Measurements from ENCODE around the gene MEF2B.

The MEF2B gene

GRCh38 chr19:19145684-19146608, 24.1 kb downstream of the MEF2B start:
- TF ChIP-seq CTCF (IDR thresholded peaks at IDR 0.05; ENCODE audit: insufficient read depth, low read depth, low read length, missing control alignments) = peak; percentile 89
- peak; percentile 58 for DNase-seq (ENCODE audit: low read depth)
- no peak overlapping the region for H3K4me3 ChIP-seq (ENCODE audit: low read length)

GRCh38 chr19:19145281-19145680, 24.8 kb downstream of the MEF2B start:
- TF ChIP-seq CTCF (IDR thresholded peaks at IDR 0.05; ENCODE audit: insufficient read depth, low read depth, low read length, missing control alignments) = no peak
- DNase-seq (ENCODE audit: low read depth) = no peak
- H3K4me3 ChIP-seq (ENCODE audit: low read length) = no peak overlapping the region

GRCh38 chr19:19142347-19142746, 27.7 kb downstream of the MEF2B start:
- no peak overlapping the region for H3K4me3 ChIP-seq (ENCODE audit: low read length)
- DNase-seq (ENCODE audit: low read depth) = peak; percentile 46
- no peak for TF ChIP-seq CTCF (IDR thresholded peaks at IDR 0.05; ENCODE audit: insufficient read depth, low read depth, low read length, missing control alignments)

- peak; percentile 73 for DNase-seq (ENCODE audit: low read depth)
- no peak overlapping the region for H3K4me3 ChIP-seq (ENCODE audit: low read length)
- TF ChIP-seq CTCF (IDR thresholded peaks at IDR 0.05; ENCODE audit: insufficient read depth, low read depth, low read length, missing control alignments) = no peak
Observed at GRCh38 chr19:19140476-19140875, 29.6 kb downstream of the MEF2B start.

GRCh38 chr19:19139876-19140229, 30.2 kb downstream of the MEF2B start:
- no peak for TF ChIP-seq CTCF (IDR thresholded peaks at IDR 0.05; ENCODE audit: insufficient read depth, low read depth, low read length, missing control alignments)
- no peak overlapping the region for H3K4me3 ChIP-seq (ENCODE audit: low read length)
- no peak for DNase-seq (ENCODE audit: low read depth)

- peak; percentile 99 for DNase-seq (ENCODE audit: low read depth)
- no peak for TF ChIP-seq CTCF (IDR thresholded peaks at IDR 0.05; ENCODE audit: insufficient read depth, low read depth, low read length, missing control alignments)
- H3K4me3 ChIP-seq (ENCODE audit: low read length) = peak within 1 kb of the TSS; percentile 100
Observed at GRCh38 chr19:19138109-19138981, 31.7 kb downstream of the MEF2B start, which contains the start of gene TMEM161A. TSS of gene TMEM161A (minus strand) at chr19:19138478. CDS start at chr19:19138428, 50 bp downstream.

Data from epithelial cell of esophagus (primary cell).